ENCODE data around the gene TSC2. TPM values are rescaled to one million over a fixed set of nuclear protein-coding genes. Genes with fewer than 3 reads are reported as not detected.

TSC2 gene
- total RNA-seq, 1 donor from 2014 or later: 139 TPM

DNA sequence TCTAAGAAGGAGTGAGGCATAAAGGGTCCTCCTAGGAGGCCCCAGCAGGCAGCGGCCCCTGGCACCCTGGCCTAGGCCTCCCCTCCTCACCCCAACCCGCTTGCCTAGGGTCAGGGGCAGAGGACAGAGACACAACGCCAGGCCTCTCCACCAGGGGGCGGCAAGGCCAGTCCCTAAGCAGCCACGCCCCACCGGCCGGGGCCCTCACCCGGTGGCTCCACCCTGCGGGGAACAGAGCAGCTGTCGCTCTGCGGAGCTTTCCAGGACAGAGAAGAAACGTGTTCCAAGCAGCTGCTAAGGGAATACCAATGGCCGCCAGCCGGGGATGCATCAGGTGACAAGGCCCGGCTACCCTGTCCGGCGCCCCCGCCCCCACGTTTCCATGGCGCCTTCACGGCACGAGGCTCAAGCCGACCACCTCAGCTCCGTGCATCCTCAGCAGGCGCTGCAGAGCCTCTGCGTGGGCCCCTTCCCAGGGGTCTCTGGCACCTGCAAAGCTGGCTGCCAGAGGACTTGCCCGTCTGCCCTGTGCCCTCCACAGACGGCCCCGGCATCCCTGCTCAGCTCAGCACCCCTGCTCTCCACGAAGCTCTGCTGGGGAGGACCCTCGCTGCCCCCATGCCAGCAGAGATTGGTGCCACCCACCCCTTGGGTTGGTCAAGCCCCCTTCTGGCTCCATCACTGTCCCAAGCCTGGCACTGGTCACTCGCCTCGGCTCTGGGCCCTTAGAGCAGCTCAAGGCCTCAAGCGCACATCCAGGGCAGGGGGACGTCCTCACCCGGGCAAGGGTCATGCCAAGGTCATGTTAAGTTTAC, 43.8 kb upstream of the TSC2 start:
- peak; percentile 99 for ATAC-seq (ENCODE audit: low read depth)
- Mint-ChIP-seq H3K27me3 (no peaks in the 10 kb centered on the region), H3K4me1 (peaks cover 38% of the 10 kb centered on the region), H3K4me3 (no peak overlapping the region), H3K9me3 (no peaks in the 10 kb centered on the region), H3K27ac (no peak overlapping the region), H3K36me3 (ENCODE audit: low read depth) (peaks cover 36% of the 10 kb centered on the region)
- POLR2A ChIA-PET: interaction anchor here (0.9 to 3.3 kb wide), 7 partner anchors 13 to 150 kb away, joined by 3 to 36 read pairs (median 6); partner anchors contain the start of genes NOXO1, NTHL1, RAB26 and RPS2
- TF ChIP-seq, protein P1, sequence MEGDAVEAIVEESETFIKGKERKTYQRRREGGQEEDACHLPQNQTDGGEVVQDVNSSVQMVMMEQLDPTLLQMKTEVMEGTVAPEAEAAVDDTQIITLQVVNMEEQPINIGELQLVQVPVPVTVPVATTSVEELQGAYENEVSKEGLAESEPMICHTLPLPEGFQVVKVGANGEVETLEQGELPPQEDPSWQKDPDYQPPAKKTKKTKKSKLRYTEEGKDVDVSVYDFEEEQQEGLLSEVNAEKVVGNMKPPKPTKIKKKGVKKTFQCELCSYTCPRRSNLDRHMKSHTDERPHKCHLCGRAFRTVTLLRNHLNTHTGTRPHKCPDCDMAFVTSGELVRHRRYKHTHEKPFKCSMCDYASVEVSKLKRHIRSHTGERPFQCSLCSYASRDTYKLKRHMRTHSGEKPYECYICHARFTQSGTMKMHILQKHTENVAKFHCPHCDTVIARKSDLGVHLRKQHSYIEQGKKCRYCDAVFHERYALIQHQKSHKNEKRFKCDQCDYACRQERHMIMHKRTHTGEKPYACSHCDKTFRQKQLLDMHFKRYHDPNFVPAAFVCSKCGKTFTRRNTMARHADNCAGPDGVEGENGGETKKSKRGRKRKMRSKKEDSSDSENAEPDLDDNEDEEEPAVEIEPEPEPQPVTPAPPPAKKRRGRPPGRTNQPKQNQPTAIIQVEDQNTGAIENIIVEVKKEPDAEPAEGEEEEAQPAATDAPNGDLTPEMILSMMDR (IDR thresholded peaks at IDR 0.05): peak; percentile 47
- intact Hi-C loops (cut with micrococcal nuclease): loop anchor here (1.0 to 5.0 kb wide), 3 partner anchors 12 to 498 kb away; no protein-coding TSS in a partner anchor
- CTCF ChIA-PET: interaction anchor here (0.6 to 3.0 kb wide), 16 partner anchors 10 to 483 kb away, joined by 3 to 25 read pairs (median 4); partner anchors contain the start of genes ECI1, GFER, NPW and NTHL1
- DNase-seq: peak; percentile 80

DNA sequence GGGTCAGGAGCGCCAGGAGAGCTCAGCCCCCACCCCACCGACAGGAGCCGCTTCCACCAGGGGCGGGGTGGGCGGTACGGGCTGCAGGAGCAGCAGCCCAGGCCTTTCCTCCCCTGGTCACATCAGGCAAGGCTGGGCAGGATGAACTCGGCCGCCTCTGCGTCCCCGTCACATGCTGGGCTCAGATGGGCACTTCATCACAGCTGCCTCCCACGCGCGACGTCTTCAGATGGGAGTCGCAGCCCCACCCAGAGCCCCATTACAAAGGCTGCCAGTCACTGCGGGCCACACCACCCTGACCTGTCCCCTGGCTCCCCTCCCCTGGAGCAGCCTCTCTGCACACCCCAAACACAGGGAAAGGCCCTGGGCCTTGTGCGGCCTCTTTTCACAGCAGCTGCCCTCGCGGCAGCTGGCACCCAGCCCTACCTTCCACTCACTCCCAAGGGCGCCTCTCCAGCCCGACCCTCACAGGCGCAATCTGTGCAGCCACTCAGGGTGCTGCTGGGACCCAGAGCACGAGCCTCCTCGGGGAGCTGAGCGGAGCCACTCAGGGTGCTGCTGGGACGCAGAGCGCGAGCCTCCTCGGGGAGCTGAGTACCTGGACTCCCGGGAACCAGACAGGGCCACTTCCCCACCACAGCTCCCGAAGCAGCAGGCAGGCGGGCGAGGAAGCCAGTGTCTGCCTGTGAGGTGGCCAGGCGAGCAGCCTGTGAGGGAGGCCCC, 42.8 kb upstream of the TSC2 start:
- TF ChIP-seq, protein P1 (IDR thresholded peaks at IDR 0.05): no peak
- intact Hi-C loops (cut with micrococcal nuclease): loop anchor here (1.0 to 5.0 kb wide), 5 partner anchors 13 to 677 kb away; partner anchors contain the start of genes KCTD5 and MLST8
- Mint-ChIP-seq H3K4me1 (peaks cover 41% of the 10 kb centered on the region), H3K27me3 (no peaks in the 10 kb centered on the region), H3K27ac (no peak overlapping the region), H3K4me3 (no peak overlapping the region), H3K9me3 (no peaks in the 10 kb centered on the region), H3K36me3 (ENCODE audit: low read depth) (peaks cover 34% of the 10 kb centered on the region)
- ChIA-PET POLR2A (interaction anchor here (0.9 to 3.3 kb wide), 5 partner anchors 14 to 149 kb away, joined by 4 to 36 read pairs (median 16); partner anchors contain the start of genes RAB26, RPS2 and TRAF7), CTCF (interaction anchor here (0.7 to 3.0 kb wide), 10 partner anchors 10 to 482 kb away, joined by 3 to 25 read pairs (median 4); partner anchors contain the start of genes ECI1, NPW, NTHL1 and TRAF7)
- ATAC-seq (ENCODE audit: low read depth) (no peak), DNase-seq (no peak)

DNA sequence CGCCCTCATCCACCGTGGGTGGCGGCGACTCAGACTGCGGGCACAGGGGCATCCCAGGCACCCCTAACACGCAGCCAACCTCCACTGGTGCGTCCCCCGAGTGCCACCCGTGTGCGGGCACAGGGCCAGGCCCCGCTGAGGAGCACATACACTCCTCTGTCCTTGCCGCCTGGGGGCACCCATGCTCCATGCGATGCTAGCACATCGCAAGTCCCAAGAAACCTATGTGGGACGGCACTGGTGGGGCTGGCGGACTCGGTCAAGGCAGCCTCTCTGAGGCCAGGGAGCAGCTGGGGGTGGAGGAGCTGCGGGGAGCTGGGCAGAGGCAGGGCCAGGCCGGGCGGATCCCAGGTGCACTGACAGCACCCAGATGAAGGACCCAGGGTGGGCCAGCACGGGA, 42.1 kb upstream of the TSC2 start:
- DNase-seq: no peak
- ChIA-PET POLR2A (interaction anchor here (0.6 to 3.3 kb wide), 4 partner anchors 14 to 295 kb away, joined by 6 to 36 read pairs (median 12); partner anchors contain the start of genes RAB26 and TRAF7), CTCF (interaction anchor here (1.0 kb wide), 1 partner anchor 14 kb away, joined by 3 read pairs; no protein-coding TSS in a partner anchor)
- H3K27me3 Mint-ChIP-seq: no peaks in the 10 kb centered on the region
- H3K9me3 Mint-ChIP-seq: no peaks in the 10 kb centered on the region
- H3K4me1 Mint-ChIP-seq: peaks cover 47% of the 10 kb centered on the region
- H3K27ac Mint-ChIP-seq: no peak overlapping the region
- TF ChIP-seq, protein P1 (IDR thresholded peaks at IDR 0.05): no peak
- no peak for ATAC-seq (ENCODE audit: low read depth)
- peaks cover 29% of the 10 kb centered on the region for H3K36me3 Mint-ChIP-seq (ENCODE audit: low read depth)
- no peak overlapping the region for H3K4me3 Mint-ChIP-seq
- intact Hi-C loops (cut with micrococcal nuclease): loop anchor here (5.0 kb wide), 2 partner anchors 202 to 677 kb away; partner anchors contain the start of genes KCTD5 and MLST8

DNA sequence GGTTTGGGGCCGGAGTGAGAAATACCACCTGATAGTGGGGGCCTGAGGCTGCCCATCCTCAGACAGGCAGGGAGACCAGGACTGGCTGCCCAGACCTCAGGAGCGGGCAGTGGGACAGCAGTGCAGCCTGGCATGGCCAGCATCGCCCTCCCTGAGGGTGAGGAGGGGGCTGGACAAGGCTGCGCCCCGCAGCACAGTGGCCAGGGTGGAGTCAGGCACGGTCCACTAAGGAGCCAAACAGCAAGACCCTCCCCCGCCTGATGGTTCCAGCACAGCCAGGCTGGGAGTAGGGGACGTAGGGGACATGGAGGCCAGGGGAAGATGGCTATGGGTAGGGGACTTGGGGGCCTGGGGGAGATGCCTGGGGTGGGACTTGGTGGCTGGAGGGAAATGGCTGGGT, 41.5 kb upstream of the TSC2 start:
- Mint-ChIP-seq H3K27me3 (no peaks in the 10 kb centered on the region), H3K4me1 (peaks cover 47% of the 10 kb centered on the region), H3K36me3 (ENCODE audit: low read depth) (peaks cover 23% of the 10 kb centered on the region), H3K4me3 (peak overlapping the region; percentile 24), H3K9me3 (no peaks in the 10 kb centered on the region), H3K27ac (no peak overlapping the region)
- CTCF ChIA-PET: no interaction called here
- TF ChIP-seq, protein P1 (IDR thresholded peaks at IDR 0.05): no peak
- ATAC-seq (ENCODE audit: low read depth) (no peak), DNase-seq (no peak)
- POLR2A ChIA-PET: interaction anchor here (0.5 kb wide), 1 partner anchor 11 kb away, joined by 3 read pairs; no protein-coding TSS in a partner anchor
- intact Hi-C loops (cut with micrococcal nuclease): loop anchor here (5.0 kb wide), 2 partner anchors 201 to 676 kb away; partner anchors contain the start of genes KCTD5 and MLST8
